CD4-positive, alpha-beta T cell treated with Interferon alpha-2 for 1 hour (primary cell): Measurements from ENCODE around the gene ACSL3.

ENCODE experiments used
- DNase-seq, 2 donors: peaks; one replicate each; pipeline ENCODE4 v3.0.0-alpha.2; 2020 to 2022

The ACSL3 gene

GRCh38 chr2:222944552-222944951, 83.7 kb downstream of the ACSL3 start:
- no peak for DNase-seq

GRCh38 chr2:222944971-222945740, 84.3 kb downstream of the ACSL3 start:
- DNase-seq = no peak

- no peak for DNase-seq
These were observed 85.1 kb downstream of the ACSL3 start for GRCh38 chr2:222945887-222946286.

- no peak for DNase-seq
These were observed 86.0 kb downstream of the ACSL3 start for GRCh38 chr2:222946700-222947287.

- no peak for DNase-seq
These were observed 88.2 kb downstream of the ACSL3 start for GRCh38 chr2:222949073-222949472.

GRCh38 chr2:222949690-222950323, 89.0 kb downstream of the ACSL3 start:
- DNase-seq = no peak

- DNase-seq = no peak
These were observed 89.9 kb downstream of the ACSL3 start for GRCh38 chr2:222950638-222951285.

- DNase-seq = no peak
These were observed 91.4 kb downstream of the ACSL3 start for GRCh38 chr2:222952204-222952603.

- DNase-seq = no peak
These were observed 94.2 kb downstream of the ACSL3 start for GRCh38 chr2:222955008-222955407.

GRCh38 chr2:222959358-222959757, 98.5 kb downstream of the ACSL3 start:
- no peak for DNase-seq

- DNase-seq = no peak
These were observed 99.3 kb downstream of the ACSL3 start for GRCh38 chr2:222960126-222960525.

GRCh38 chr2:222963641-222964040, 102.8 kb downstream of the ACSL3 start:
- DNase-seq = no peak

- no peak for DNase-seq
These were observed 103.7 kb downstream of the ACSL3 start for GRCh38 chr2:222964376-222965031.

- no peak for DNase-seq
These were observed 104.7 kb downstream of the ACSL3 start for GRCh38 chr2:222965555-222965954.

- DNase-seq = no peak
These were observed 107.8 kb downstream of the ACSL3 start for GRCh38 chr2:222968550-222969155.

- DNase-seq = no peak
These were observed 108.7 kb downstream of the ACSL3 start for GRCh38 chr2:222969491-222969890.

GRCh38 chr2:222972420-222972819, 111.6 kb downstream of the ACSL3 start:
- DNase-seq = no peak

- DNase-seq = no peak
These were observed 112.4 kb downstream of the ACSL3 start for GRCh38 chr2:222973237-222973636.

GRCh38 chr2:222973733-222974132, 112.9 kb downstream of the ACSL3 start:
- no peak for DNase-seq

- DNase-seq = no peak
These were observed 115.8 kb downstream of the ACSL3 start for GRCh38 chr2:222976521-222977061.

- no peak for DNase-seq
These were observed 116.3 kb downstream of the ACSL3 start for GRCh38 chr2:222977121-222977520.

- DNase-seq = no peak
These were observed 118.0 kb downstream of the ACSL3 start for GRCh38 chr2:222978850-222979249.
